ENCODE data around the gene LTBP1. TPM values are rescaled to one million over a fixed set of nuclear protein-coding genes. Genes with fewer than 3 reads are reported as not detected.

Gene LTBP1
- total and polyA plus RNA-seq, 2 experiments from 2014 or later, result 157 to 211 TPM

GRCh38 chr2:33317369-33318007, 370.7 kb downstream of the LTBP1 start:
- no peak for TF ChIP-seq EZH2phosphoT487 (IDR thresholded peaks at IDR 0.05; ENCODE audit: insufficient read depth, low read depth)
- no peak for TF ChIP-seq EZH2 (IDR thresholded peaks at IDR 0.05; ENCODE audit: insufficient read depth, poor library complexity, severe bottlenecking)
- peak overlapping the region; percentile 18 for H3K4me2 ChIP-seq (ENCODE audit: unreplicated experiment)
- H3F3A ChIP-seq (ENCODE audit: insufficient read depth), result peaks cover 66% of the 10 kb centered on the region
- no peak overlapping the region for H3K4me3 ChIP-seq
- peaks cover 49% of the 10 kb centered on the region for H3K4me1 ChIP-seq (ENCODE audit: insufficient read depth)
- no peaks in the 10 kb centered on the region for H4K20me1 ChIP-seq (ENCODE audit: insufficient read depth)
- in situ Hi-C loops (cut with MboI), result no loop called here
- no peak overlapping the region for H3K9ac ChIP-seq
- no peak overlapping the region for H2AFZ ChIP-seq
- no peaks in the 10 kb centered on the region for H3K79me2 ChIP-seq (ENCODE audit: insufficient read depth)
- H3K9me3 ChIP-seq (ENCODE audit: low read depth), result no peaks in the 10 kb centered on the region
- peak overlapping the region; percentile 13; the same call in 1 of the 2 replicates for H3K27ac ChIP-seq
- peak; percentile 56 for DNase-seq
- no peaks in the 10 kb centered on the region for H3K9me2 ChIP-seq (ENCODE audit: insufficient read depth)
- WGBS, 2 experiments (ENCODE audit: low coverage in 1 of 2, low lambda C conversion rate in 2 of 2, missing lambda C conversion rate in 2 of 2), result 16 to 22% methylated on average over 5 of the region's 5 CpGs
- no peaks in the 10 kb centered on the region for H3K36me3 ChIP-seq (ENCODE audit: low read depth)
- no peaks in the 10 kb centered on the region for H3K27me3 ChIP-seq (replicated peaks; ENCODE audit: insufficient read depth)

- Histone ChIP-seq H3K4me2 (ENCODE audit: unreplicated experiment) (no peak overlapping the region), H4K20me1 (ENCODE audit: insufficient read depth) (no peaks in the 10 kb centered on the region), H3K9me3 (ENCODE audit: low read depth) (no peaks in the 10 kb centered on the region), H3K4me3 (no peak overlapping the region), H3K27ac (no peak overlapping the region), H2AFZ (no peak overlapping the region), H3F3A (ENCODE audit: insufficient read depth) (peaks cover 71% of the 10 kb centered on the region), H3K9me2 (ENCODE audit: insufficient read depth) (no peaks in the 10 kb centered on the region), H3K4me1 (ENCODE audit: insufficient read depth) (peaks cover 48% of the 10 kb centered on the region), H3K36me3 (ENCODE audit: low read depth) (no peaks in the 10 kb centered on the region), H3K79me2 (ENCODE audit: insufficient read depth) (no peaks in the 10 kb centered on the region), H3K27me3 (replicated peaks; ENCODE audit: insufficient read depth) (no peaks in the 10 kb centered on the region), H3K9ac (no peak overlapping the region)
- TF ChIP-seq EZH2 (IDR thresholded peaks at IDR 0.05; ENCODE audit: insufficient read depth, poor library complexity, severe bottlenecking) (no peak), EZH2phosphoT487 (IDR thresholded peaks at IDR 0.05; ENCODE audit: insufficient read depth, low read depth) (no peak)
- DNase-seq, result no peak
- WGBS, 2 experiments (ENCODE audit: low coverage in 1 of 2, low lambda C conversion rate in 2 of 2, missing lambda C conversion rate in 2 of 2), result 94 to 97% methylated on average over 3 of the region's 3 CpGs
- in situ Hi-C loops (cut with MboI), result no loop called here
Measured at GRCh38 chr2:33318456-33318855, 371.7 kb downstream of the LTBP1 start.

- Histone ChIP-seq H3K4me1 (ENCODE audit: insufficient read depth) (peaks cover 48% of the 10 kb centered on the region), H3K9me2 (ENCODE audit: insufficient read depth) (no peaks in the 10 kb centered on the region), H3K9me3 (ENCODE audit: low read depth) (no peaks in the 10 kb centered on the region), H3K27ac (peak overlapping the region; percentile 88), H3F3A (ENCODE audit: insufficient read depth) (peaks cover 69% of the 10 kb centered on the region), H4K20me1 (ENCODE audit: insufficient read depth) (no peaks in the 10 kb centered on the region), H3K4me3 (peak overlapping the region; percentile 63; the same call in 1 of the 2 replicates), H3K9ac (peak overlapping the region; percentile 68), H3K4me2 (ENCODE audit: unreplicated experiment) (no peak overlapping the region), H2AFZ (no peak overlapping the region), H3K27me3 (replicated peaks; ENCODE audit: insufficient read depth) (no peaks in the 10 kb centered on the region), H3K79me2 (ENCODE audit: insufficient read depth) (no peaks in the 10 kb centered on the region), H3K36me3 (ENCODE audit: low read depth) (no peaks in the 10 kb centered on the region)
- peak; percentile 24 for DNase-seq
- no peak for TF ChIP-seq EZH2 (IDR thresholded peaks at IDR 0.05; ENCODE audit: insufficient read depth, poor library complexity, severe bottlenecking)
- no peak for TF ChIP-seq EZH2phosphoT487 (IDR thresholded peaks at IDR 0.05; ENCODE audit: insufficient read depth, low read depth)
- 76 to 86% methylated on average over 3 of the region's 3 CpGs for WGBS, 2 experiments (ENCODE audit: low coverage in 1 of 2, low lambda C conversion rate in 2 of 2, missing lambda C conversion rate in 2 of 2)
- in situ Hi-C loops (cut with MboI), result no loop called here
Measured at GRCh38 chr2:33320573-33320972, 373.8 kb downstream of the LTBP1 start.

GRCh38 chr2:33321236-33321771, 374.6 kb downstream of the LTBP1 start:
- H3F3A ChIP-seq (ENCODE audit: insufficient read depth), result peaks cover 63% of the 10 kb centered on the region
- H3K27ac ChIP-seq, result peak overlapping the region; percentile 88
- H3K79me2 ChIP-seq (ENCODE audit: insufficient read depth), result no peaks in the 10 kb centered on the region
- H3K4me1 ChIP-seq (ENCODE audit: insufficient read depth), result peaks cover 45% of the 10 kb centered on the region
- no peaks in the 10 kb centered on the region for H3K9me2 ChIP-seq (ENCODE audit: insufficient read depth)
- H3K36me3 ChIP-seq (ENCODE audit: low read depth), result no peaks in the 10 kb centered on the region
- no peaks in the 10 kb centered on the region for H3K27me3 ChIP-seq (replicated peaks; ENCODE audit: insufficient read depth)
- no peak for TF ChIP-seq EZH2phosphoT487 (IDR thresholded peaks at IDR 0.05; ENCODE audit: insufficient read depth, low read depth)
- no peak for TF ChIP-seq EZH2 (IDR thresholded peaks at IDR 0.05; ENCODE audit: insufficient read depth, poor library complexity, severe bottlenecking)
- no peaks in the 10 kb centered on the region for H3K9me3 ChIP-seq (ENCODE audit: low read depth)
- H3K4me2 ChIP-seq (ENCODE audit: unreplicated experiment), result peak overlapping the region; percentile 83
- peak overlapping the region; percentile 63 for H3K4me3 ChIP-seq
- peak overlapping the region; percentile 25; the same call in 1 of the 2 replicates for H2AFZ ChIP-seq
- in situ Hi-C loops (cut with MboI), result no loop called here
- H4K20me1 ChIP-seq (ENCODE audit: insufficient read depth), result no peaks in the 10 kb centered on the region
- DNase-seq, result peak; percentile 89
- peak overlapping the region; percentile 68 for H3K9ac ChIP-seq
- WGBS, 2 experiments (ENCODE audit: low coverage in 1 of 2, low lambda C conversion rate in 2 of 2, missing lambda C conversion rate in 2 of 2), result 4 to 5% methylated on average over 8 of the region's 8 CpGs
